ENCODE measurements around the gene PRAMEF18.
"Not testable (repeated sequence)": the region's sequence is repeated elsewhere in the genome, so short reads cannot be mapped to it uniquely, and the experiment has no call there.

The PRAMEF18 gene, protein sequence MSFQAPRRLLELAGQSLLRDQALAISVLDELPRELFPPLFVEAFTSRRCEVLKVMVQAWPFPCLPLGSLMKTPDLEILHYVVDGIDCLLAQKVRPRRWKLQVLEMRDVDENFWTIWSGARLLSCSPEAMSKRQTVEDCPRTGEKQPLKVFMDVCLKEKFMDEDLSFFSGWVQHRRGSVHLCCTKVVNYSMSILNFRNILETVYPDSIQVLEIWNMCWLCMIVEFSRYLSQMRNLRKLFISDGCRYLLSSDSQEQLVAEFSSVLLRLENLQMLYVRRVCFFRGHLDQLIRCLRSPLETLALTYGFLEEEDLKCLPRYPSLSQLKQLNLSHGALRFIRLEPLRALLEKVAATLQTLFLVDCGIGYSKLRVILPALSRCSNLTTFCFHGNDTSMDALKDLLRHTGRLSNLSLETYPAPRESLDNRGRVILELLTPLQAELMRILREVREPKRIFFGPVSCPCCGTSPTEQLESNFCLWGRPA

DNA sequence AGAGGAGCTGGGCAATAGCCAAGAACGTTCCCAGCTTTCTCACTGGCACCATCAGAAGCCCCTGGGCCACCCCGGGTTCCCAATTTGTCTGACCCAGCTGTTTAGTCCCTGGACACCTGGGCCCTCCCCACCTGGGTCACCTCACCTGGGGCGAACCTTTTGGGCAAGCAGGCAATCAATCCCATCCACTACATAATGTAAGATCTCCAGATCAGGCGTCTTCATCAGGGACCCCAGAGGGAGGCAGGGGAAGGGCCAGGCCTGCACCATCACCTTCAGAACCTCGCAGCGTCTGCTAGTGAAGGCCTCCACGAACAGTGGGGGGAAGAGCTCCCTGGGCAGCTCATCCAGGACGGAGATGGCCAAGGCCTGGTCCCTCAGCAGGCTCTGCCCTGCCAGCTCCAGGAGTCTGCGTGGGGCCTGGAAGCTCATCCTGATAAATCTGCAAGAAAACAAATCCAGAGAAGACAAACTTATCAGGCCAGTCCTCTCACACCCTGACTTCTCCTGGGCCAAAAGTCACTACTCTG lies at the start of gene PRAMEF18:
TSS of gene PRAMEF18 (minus strand) at position 480 of the 530 bp plus-strand sequence. CDS start at position 432, 48 bp downstream.
- DNase-seq (ENCODE audit: low read depth in 2 of 2) = not testable (repeated sequence)

DNA sequence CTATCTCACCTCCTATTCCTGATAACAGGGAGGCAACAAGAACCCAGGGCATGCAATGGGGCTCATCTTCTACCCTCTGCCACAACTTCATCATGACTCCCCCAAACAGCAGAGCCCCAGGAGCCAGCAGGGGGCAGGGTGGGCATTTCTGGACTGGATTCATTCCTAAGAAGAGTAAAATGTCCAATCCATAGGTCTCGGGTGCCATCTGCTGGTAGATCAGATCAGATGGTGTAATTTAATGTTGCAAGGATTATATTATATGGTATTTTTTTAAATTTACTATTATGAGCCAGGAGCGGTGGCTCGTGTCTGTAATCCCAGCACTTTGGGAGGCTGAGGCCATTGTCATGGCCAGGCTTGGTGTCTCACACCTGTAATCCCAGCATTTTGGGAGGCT lies 39.2 kb upstream of the PRAMEF18 start:
- not testable (repeated sequence) for DNase-seq (ENCODE audit: low read depth in 2 of 2)

DNA sequence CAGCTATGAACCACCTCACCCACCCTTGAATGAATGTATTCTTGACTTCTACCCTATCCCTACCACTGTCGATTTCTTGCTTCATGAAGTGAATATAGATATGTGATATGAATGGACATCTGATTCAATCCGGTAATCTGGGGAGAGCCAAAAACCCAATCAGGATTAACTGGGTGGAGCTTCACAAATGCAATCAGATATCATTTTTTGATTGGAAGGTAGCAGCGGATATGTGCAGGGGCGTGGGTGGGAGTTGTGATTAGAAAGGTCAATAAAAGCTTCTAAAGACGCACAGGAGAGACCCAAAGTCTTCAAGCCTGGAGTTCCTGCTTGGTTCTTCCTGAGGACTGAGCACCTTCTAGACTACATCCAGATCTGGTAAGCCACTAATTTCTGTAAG lies 27.9 kb upstream of the PRAMEF18 start, which contains the start of gene PRAMEF5:
TSS of gene PRAMEF5 (plus strand) at position 301 of the 400 bp plus-strand sequence. CDS start 5,071 bp downstream, outside the sequence.
- not testable (repeated sequence) for DNase-seq (ENCODE audit: low read depth in 2 of 2)

DNA sequence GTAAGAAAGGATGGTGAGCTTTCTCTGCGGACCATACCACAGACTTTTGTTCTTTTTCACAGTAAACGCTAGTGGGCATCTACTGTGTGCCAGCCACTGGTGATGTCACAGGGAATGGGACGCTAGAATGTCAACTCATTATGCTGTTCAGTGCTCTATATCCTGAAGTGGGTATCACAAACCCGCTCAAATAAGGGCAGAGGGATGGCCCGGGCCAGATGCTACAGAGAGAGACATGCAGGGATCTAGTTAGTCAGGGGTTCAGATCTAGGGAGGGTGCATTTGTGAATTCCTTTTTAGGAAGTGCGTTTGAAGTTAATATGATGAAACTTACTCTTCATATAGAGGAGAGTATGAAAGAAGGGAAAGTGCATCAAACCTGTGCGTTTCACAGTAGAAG lies 21.2 kb upstream of the PRAMEF18 start:
- not testable (repeated sequence) for DNase-seq (ENCODE audit: low read depth in 2 of 2)

DNA sequence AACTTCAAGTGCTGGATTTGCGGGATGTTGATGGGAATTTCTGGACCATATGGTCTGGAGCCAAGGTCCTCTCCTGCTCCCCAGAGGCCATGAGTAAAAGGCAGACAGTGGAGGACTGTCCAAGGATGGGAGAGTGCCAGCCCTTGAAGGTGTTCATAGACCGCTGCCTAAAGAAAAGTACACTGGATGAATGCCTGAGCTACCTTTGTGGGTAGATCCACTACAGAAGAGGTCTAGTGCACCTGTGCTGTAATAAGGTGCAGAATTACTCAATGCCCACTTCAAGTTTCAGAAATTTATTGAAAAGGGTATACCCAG lies 20.6 kb upstream of the PRAMEF18 start:
- DNase-seq (ENCODE audit: low read depth in 2 of 2) = not testable (repeated sequence)

DNA sequence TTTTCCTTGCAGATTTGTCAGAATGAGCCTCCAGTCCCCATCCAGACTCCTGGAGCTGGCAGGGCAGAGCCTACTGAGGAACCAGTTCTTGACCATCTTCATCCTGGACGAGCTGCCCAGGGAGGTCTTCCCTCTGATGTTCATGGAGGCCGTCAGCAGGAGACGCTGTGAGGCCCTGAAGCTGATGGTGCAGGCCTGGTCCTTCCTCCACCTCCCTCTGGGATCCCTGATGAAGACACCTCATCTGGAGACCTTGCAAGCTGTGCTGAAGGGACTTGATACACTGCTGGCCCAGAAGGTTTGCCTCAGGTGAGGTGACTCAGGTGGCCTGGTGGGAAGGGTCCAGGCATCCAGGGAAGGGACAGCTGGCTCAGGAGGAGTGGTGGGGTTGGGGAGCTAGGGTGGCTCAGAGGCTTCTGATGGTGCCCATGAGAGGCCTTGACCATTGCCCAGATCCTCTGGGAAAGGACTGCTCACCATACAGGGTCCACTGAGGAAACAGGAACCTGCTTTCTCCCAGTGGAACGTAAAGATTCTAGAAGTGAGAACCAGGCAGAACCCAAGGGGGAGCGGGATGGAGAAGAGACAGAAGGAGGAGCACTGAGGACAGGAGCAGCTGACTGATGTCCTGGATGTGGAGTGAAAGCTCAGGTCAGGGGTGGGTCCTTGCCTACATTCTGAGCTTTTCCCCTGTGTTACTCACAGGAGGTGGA lies 20.0 kb upstream of the PRAMEF18 start:
- not testable (repeated sequence) for DNase-seq (ENCODE audit: low read depth in 2 of 2)

DNA sequence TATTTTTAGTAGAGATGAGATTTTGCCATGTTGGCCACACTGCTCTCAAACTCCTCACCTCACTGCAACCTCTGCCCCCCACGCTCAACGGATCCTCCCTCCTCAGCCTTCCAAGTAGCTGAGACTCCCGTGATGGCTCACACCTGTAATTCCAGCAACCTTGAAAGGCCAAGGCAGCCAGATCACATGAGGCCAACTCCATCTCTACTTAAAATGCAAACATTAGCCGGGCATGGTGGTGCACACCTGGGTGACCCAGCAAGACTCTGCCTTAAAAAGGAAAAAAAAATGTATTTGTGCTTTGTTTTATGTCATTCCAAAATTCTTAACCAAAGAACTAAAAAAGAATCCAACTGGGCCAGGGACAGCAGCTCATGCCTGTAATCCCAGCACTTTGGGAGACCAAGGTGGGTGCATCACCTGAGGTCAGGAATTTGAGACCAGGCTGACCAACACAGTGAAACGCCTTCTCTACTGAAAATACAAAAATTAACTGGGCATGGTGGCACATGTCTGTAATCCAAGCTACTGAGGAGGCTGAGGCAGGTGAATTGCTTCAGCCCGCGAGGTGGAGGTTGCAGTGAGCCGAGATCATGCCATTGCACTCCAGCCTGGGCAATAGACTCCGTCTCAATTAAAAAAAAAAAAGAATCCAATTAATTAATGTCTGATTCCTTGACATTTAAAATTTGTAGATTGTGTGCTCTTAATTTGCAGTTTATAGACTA lies 17.7 kb upstream of the PRAMEF18 start:
- DNase-seq (ENCODE audit: low read depth in 2 of 2) = not testable (repeated sequence)

DNA sequence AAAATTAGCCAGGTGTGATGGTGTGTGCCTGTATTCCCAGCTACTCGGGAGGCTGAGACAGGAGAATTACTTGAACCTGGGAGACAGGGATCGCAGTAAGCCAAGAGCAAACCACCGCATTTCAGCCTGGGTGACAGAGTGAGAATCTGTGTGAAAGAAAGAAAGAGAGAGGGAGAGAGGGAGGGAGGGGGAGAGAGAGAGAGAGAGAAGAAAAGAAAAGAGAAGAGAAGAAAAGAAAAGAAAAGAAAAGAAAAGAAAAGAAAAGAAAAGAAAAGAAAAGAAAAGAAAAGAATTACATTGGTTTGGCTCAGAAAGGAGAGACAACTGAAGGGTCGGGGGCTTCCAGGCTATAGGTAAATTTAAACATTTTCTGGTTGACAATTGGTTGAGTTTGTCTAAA lies 13.7 kb upstream of the PRAMEF18 start:
- not testable (repeated sequence) for DNase-seq (ENCODE audit: low read depth in 2 of 2)

DNA sequence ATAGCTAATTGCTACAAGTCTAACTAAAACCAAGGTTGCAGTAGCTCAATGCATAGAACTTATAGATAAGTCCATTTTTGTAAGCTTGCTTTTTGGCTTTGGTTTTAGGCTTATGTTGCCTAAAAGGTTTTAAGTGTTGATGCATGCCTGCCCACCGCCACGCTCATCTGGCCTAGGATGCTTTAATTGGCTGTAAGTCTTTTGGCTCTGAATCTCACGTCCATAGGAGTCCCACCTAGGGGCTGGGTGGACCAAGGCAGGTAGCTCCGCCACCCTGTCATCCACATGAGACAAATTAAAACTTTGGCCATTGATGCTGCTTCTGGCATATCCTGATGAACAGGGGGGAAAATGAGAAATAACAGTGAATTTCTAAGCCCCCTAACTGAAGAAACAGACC lies 11.6 kb upstream of the PRAMEF18 start:
- DNase-seq (ENCODE audit: low read depth in 2 of 2) = not testable (repeated sequence)

DNA sequence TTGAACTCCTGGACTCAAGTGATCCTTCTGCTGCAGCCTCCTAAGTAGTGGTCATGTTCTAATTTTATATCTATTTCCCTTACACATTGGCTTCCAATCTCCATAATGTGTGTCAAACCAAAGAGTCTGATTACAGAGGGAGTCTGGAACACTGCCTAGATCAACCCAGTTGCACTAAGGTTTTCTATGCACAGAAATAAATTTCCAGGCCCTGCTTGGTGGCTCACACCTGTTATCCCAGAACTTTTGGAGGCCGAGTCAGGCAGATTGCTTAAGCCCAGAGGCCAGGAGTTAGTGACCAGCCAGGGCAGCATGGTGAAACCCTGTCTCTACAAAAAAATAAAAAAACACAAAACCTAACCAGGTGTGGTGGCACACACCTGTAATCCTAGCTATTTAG lies 8.1 kb upstream of the PRAMEF18 start:
- DNase-seq (ENCODE audit: low read depth in 2 of 2) = not testable (repeated sequence)

DNA sequence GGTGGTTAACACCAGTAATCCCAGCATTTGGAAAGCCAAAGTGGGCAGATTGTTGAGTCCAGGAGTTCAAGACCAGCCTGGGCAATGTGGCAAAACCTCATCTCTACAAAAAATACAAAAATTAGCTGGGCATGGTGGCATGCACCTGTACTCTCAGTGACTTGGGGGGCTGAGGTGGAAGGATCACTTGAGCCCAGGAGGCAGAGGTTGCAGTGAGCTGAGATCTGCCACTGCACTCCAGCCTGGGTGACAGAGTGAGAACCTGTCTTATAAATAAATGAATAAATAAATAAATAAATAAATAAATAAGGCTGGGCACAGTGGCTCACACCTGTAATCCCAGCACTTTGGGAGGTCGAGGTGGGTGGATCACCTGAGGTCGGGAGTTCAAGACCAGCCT lies 6.1 kb upstream of the PRAMEF18 start:
- DNase-seq (ENCODE audit: low read depth in 2 of 2) = not testable (repeated sequence)

DNA sequence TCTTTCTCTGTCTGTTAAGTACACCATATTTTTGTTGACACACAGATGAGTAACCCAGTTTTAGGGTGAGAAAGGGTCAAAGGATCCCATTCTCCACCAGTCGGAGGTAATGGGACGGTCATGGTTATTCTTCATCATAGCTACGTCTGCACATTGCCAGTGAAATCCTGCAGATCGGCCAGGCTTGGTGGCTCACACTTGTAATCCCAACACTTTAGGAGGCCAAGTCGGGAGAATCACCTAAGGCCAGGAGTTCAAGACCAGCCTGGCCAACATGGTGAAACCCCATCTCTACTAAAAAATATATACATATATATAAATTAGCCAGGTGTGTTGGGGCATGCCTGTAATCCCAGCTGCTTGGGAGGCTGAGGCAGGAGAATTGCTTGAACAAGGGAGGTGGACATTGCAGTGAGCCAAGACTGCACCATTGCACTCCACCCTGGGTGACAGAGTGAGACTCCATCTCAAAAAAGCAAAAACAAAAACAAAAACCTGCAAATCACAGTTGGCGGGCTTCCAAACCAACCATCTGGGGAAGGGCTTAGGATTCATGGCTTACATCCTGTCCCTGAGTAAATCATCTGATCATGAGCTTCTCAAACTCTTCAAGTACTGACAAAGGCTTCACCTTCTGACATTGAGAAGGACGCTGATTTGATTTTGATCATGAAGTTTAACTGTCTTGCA lies 5.3 kb upstream of the PRAMEF18 start:
- not testable (repeated sequence) for DNase-seq (ENCODE audit: low read depth in 2 of 2)

DNA sequence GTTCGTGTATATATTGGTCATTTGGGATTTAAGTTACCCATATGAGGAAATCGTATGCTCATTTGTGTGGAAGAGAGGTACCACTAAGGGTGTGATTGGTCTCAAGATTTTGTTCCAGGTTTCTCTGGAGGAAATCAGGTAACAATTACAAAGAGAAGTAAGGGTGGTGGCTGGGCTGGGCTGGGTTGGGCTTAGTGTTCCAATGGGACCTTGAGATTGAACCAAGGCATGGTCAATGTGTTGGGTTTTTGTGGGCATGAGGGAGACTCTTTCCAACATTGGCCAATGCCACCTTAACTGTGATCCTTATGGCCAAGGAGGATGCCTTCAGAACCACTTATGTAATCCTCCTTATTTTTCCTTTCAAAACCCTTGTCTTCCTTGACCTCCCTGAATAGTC lies 4.6 kb upstream of the PRAMEF18 start:
- not testable (repeated sequence) for DNase-seq (ENCODE audit: low read depth in 2 of 2)

DNA sequence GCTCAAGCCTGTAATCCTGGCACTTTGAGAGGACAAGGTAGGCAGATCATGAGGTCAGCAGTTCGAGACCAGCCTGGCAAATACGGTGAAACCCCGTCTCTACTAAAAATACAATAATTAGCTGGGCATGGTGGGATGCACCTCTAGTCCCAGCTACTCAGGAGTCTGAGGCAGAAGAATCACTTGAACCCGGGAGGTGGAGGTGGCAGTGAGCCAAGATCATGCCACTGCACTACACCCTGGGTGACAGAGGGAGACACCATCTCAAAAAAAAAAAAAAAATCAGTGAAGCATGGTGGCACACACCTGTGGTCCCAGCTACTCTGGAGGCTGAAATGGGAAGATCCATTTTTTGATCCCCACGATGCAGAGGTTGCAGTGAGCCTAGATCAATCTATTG lies 4.1 kb upstream of the PRAMEF18 start:
- not testable (repeated sequence) for DNase-seq (ENCODE audit: low read depth in 2 of 2)

DNA sequence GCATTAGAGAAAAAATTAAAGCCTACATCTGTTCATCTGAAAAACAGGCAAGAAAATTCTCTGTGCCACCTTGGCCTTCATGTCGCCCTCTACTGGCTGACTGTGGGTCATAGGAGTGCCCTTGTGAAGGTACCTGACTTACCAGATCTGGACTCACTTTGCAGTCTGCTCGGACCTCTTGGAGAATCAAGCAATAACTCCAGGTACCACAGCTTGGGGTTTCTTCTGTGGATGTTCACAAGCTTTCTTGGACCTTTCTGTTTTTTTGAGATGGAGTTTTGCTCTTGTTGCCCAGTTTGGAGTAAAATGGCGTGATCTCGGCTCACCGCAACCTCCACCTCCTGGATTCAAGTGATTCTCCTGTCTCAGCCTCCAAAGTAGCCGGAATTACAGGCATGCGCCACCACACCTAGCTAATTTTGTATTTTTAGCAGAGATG lies 2.4 kb upstream of the PRAMEF18 start:
- DNase-seq (ENCODE audit: low read depth in 2 of 2) = peak; percentile 7 to 10

DNA sequence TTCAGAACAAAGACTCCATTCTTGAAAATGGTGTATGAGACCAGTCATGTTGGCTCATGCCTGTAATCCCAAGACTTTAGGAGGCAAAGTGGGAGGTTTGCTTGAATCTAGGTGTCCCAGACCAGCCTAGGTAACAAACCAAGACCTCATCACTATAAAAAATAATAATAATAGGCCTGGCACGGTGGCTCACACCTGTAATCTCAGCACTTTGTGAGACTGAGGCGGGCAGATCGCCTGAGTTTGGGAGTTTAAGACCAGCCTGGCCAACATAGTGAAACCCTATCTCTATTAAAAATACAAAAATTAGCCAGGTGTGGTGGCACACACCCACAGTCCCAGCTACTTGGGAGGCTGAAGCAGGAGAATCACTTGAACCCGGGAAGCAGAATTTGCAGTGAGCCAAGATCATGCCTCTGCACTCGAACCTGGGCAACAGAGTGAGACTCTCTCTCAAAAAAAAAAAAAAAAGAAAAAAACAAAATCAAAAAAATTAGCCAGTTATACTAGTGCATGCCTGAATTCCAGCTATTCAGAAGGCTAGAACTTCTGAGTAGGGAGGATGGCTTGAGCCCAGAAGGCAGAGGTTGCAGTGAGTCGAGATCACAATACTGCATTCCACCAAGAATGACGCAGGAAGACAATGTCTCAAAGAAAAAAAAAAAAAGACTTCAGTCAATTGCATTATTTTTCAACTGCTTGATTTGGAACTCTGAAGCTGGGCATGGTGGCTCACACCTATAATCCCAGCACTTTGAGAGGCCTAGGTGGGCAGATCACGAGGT lies 1.5 kb upstream of the PRAMEF18 start:
- DNase-seq (ENCODE audit: low read depth in 2 of 2) = not testable (repeated sequence)

DNA sequence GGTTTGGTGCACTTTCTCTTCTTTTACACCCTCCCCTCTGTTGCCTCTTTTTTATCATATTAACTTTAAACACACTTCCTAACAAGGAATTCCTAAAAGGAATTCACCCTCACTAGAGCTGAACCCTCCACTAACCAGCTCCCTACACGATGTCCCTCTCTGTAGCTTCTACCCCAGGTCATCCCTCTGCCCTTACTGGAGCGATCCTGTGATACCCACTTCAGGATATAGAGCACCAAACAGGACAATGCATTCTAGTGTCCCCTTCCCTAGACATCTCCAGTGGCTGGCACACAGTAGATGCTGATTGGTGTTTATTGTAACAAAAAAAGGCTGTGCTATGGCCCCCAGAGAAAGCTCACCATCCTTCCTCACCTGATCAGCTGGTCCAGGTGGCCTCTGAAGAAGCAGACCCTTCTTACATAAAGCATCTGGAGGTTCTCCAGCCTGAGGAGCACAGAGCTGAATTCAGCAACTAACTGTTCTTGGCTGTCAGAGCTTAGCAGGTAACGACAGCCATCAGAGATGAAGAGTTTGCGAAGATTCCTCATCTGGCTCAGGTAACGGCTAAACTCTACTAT lies 1.4 kb downstream of the PRAMEF18 start:
- DNase-seq (ENCODE audit: low read depth in 2 of 2) = no peak

DNA sequence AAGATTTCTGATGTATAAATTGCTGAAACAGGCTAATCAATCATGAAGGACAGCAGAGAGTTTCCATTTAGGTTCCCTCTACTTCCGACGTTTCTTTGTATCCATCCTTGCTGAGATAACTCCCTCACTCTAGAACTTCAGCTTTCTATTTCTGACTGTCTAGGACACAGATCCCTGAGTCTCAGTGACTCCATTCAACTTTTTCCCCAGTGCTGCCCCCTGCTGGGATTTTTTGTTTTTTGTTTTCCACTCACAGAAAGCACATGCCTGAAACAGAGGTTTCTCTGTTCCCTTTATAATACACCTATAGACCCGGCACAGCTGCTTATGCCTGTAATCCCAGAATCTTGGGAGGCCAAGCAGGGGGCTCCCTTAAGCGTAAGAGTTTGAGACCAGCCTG lies 3.2 kb downstream of the PRAMEF18 start:
- DNase-seq (ENCODE audit: low read depth in 2 of 2) = not testable (repeated sequence)

DNA sequence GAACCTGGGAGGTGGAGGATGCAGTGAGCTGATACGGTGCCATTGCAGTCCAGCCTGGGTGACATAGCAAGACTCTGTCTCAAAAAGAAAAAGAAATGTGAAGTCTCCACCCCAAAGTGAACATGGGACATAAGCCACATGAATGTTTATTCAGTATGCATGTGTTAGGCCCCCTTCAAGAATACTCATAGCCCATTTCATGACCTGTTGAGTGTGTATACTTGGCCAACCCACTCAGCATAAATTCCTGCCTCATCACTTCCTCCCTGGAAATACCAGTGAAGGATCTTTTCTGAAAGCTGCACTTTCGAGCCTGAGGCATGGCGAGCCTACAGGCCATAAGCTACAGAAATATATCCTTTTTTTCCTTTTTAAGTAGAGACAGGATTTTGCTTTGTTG lies 6.8 kb downstream of the PRAMEF18 start:
- not testable (repeated sequence) for DNase-seq (ENCODE audit: low read depth in 2 of 2)

DNA sequence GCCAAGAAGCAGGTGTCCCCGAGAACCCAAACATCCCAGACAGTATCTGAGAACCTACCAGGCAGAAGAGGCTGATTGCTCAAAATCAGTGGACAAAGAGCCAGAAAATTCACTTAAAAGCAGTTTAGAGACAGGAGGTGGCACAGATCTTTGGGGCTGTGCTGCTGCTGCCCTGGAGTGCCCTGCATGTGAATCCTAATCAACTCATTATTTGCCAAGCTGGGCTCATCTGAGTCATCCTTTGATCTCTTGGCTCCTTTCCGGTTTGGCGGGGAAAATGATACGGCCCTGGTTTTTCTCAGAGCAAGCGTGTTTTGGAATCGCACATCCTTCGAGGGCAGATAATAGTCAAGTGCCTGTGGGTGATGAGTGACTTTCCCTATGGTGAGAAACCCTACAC lies 9.3 kb downstream of the PRAMEF18 start:
- not testable (repeated sequence) for DNase-seq (ENCODE audit: low read depth in 2 of 2)
